Measurements from ENCODE around the gene KXD1. TPM values are rescaled to one million over a fixed set of nuclear protein-coding genes. Genes with fewer than 3 reads are reported as not detected.

KXD1 gene
- total RNA-seq, 2 experiments from 2014 or later, result 101 to 108 TPM

DNA sequence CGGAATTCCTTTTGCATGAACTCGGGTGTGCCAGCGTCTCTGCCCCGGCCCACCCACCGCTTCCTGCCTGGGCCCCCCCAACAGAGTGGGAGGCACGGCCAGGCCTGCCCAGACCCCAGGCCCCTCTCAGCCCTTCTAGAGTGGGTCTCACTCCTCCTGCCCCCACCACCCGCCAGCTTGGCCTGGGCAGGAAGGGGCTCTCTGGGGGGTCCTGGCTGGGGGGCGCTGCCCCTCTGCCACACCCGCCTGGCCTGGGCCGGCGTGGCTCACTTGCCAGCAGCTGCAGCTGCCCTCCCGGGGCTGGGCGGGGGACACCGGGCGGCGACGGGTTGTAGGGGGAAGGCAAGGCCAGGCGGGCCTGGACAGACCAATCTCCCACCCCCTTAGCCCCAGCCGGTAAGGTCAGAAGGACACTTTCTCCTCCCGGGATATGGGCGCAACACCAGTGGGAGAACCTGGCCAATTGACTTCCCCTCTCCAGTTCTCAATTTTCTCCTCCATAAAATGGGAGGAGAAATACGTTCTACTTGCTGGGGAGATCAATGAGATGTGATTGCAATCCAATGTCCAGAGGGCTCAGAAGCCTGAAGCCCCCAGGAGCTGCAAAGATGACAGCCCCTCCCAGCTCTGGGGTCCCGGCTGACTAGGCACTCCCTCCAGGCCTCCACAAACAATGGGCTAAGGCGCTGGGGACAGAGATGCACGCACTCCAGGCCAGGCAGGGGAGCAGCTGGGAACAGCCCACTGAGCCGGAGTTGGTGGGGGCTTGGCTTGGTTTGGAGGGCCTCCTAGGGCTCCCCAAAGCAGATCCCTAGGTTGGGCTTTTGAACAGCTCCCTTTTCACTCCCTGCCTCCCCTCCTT lies 46.5 kb downstream of the KXD1 start:
- no peak for ATAC-seq
- CTCF ChIA-PET, result no interaction called here
- peaks cover 7% of the 10 kb centered on the region for H3K4me1 Mint-ChIP-seq (ENCODE audit: low read depth)
- no peak overlapping the region for H3K27ac Mint-ChIP-seq
- H3K4me3 Mint-ChIP-seq, result no peak overlapping the region
- H3K27me3 Mint-ChIP-seq (ENCODE audit: low read depth), result peaks cover 55% of the 10 kb centered on the region
- H3K9me3 Mint-ChIP-seq (ENCODE audit: insufficient read depth), result no peaks in the 10 kb centered on the region
- no peaks in the 10 kb centered on the region for H3K36me3 Mint-ChIP-seq (ENCODE audit: low read depth)
- POLR2A ChIA-PET, result interaction anchor here (0.5 to 0.6 kb wide), 2 partner anchors 381 to 463 kb away, joined by 3 read pairs; no protein-coding TSS in a partner anchor
- DNase-seq, result no peak

DNA sequence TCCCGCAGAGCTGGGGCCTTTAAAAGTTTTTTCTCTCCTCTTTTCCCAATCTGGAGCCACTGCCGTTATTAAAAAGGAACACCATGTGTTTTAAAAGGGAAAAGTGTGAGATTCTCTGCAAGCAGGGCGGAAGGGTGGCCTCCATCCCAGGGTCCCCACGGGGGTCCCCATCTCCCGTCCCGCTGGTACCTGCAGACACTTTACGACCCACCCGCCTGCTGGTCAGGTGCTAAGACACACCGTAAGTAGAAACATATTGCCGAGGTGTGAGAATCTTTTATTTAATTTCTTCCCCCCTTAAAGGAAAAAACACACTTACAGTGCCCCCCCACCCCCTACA lies 47.1 kb downstream of the KXD1 start:
- Mint-ChIP-seq H3K27ac (no peak overlapping the region), H3K4me3 (no peak overlapping the region), H3K4me1 (ENCODE audit: low read depth) (peaks cover 7% of the 10 kb centered on the region), H3K36me3 (ENCODE audit: low read depth) (no peaks in the 10 kb centered on the region), H3K27me3 (ENCODE audit: low read depth) (peaks cover 61% of the 10 kb centered on the region), H3K9me3 (ENCODE audit: insufficient read depth) (no peaks in the 10 kb centered on the region)
- CTCF ChIA-PET, result no interaction called here
- DNase-seq (no peak), ATAC-seq (no peak)
- POLR2A ChIA-PET, result interaction anchor here (0.5 to 0.6 kb wide), 2 partner anchors 382 to 463 kb away, joined by 3 read pairs; no protein-coding TSS in a partner anchor

DNA sequence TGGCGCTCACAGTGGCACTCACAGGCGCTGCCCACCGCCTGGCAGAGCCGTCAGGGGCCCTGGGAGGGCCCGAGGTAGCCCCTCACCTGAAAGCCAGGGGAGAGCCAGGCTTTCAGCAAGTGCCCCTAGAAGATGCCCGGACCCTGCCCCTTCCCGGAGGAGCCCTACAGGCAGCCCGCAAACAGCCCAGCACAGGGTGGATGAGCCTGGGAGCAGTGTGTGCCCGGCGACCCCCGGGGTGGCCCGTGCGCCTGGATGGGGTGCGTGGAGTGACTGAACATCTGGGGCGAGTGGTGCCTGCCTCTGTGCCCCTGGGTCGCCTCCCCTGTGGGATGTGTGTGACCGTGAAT lies 47.5 kb downstream of the KXD1 start:
- ChIA-PET POLR2A (no interaction called here), CTCF (no interaction called here)
- Mint-ChIP-seq H3K9me3 (ENCODE audit: insufficient read depth) (no peaks in the 10 kb centered on the region), H3K36me3 (ENCODE audit: low read depth) (no peaks in the 10 kb centered on the region), H3K4me1 (ENCODE audit: low read depth) (peaks cover 7% of the 10 kb centered on the region), H3K4me3 (no peak overlapping the region), H3K27me3 (ENCODE audit: low read depth) (peaks cover 65% of the 10 kb centered on the region), H3K27ac (no peak overlapping the region)
- DNase-seq (no peak), ATAC-seq (no peak)

DNA sequence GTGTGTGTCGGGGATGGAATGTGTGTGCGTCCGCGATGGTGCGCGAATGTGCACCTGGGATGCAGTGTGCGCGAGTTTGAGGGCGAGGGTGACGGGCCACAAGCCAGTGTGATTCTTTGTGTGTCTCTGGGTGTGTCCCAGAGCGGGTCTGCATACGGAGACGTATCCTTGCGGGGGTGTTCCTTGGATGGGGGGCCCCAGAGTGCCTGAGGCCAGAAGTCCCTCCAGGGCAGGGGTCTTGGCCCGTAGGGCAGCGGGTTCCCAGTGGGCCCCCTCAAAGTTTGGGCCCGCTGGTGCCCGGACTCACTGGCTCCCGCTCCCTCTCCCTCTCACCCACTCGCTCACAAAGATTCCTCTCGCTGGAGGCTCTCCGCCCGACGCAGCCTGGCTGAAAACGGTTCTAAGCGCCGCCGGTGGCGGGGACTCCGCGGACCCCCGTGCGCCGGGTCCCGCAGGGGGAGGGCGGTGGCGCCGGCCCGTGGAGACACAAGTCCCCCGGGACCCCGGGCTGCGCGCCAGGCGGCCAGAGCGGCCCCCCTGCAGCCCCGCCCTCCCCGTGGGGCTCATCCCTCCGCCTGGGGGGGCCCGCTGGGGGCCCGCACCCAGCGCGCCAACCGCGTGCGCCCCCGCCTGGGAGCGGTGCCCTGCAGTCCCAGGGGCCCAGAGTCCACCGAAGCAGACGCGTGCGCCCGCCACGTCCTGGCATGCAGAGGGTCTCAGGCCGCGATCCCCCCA lies 48.0 kb downstream of the KXD1 start:
- Mint-ChIP-seq H3K27me3 (ENCODE audit: low read depth) (peaks cover 69% of the 10 kb centered on the region), H3K4me3 (no peak overlapping the region), H3K27ac (no peak overlapping the region), H3K9me3 (ENCODE audit: insufficient read depth) (no peaks in the 10 kb centered on the region), H3K4me1 (ENCODE audit: low read depth) (peaks cover 7% of the 10 kb centered on the region), H3K36me3 (ENCODE audit: low read depth) (no peaks in the 10 kb centered on the region)
- DNase-seq, result no peak
- POLR2A ChIA-PET, result no interaction called here
- CTCF ChIA-PET, result no interaction called here
- ATAC-seq, result no peak

DNA sequence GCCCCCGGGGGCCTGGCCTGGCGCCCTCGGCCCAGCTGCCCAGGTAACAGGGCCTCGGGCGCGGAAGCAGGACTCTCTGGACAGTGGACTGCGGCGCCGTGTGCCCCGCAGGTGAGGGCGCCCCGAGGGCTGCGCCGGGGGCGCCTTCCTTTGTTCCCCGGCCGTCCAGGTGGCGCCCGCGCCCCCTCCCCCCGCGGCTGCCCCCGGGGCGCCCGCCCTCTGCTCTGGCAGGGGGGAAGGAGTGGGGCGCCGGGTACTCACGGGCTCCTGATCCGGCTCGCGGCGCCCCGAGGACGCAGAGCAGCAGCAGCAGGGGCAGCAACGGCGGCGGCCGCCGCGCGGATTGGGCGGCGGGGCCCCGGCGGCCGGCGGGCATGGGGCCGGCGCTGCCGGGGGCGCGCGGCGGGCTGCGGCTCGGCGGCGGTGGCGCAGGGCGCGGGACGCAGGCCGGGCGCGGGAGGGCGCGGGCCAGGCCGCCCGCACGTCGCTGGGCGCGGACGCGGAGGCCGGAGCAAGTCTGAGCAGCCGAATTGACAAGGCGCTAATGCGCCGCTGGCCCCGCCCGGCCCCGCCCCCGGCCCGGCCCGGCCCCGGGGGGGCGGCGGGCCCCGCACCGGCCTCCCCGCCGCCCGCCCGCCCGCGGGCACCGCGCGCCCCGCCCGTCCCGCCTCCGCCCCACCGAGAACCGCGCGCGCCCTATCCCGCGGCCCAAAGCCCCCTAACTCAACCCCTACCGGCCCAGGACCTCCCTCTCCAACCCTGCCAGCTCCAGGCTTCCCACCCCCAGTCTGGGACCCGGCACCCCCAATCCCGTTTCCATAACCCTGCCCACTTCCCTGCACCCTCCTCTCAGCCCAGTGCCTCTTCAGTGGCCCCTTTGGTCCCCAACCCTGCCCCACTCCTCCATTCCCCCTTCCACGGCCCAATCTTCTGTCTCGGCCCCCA lies 48.9 kb downstream of the KXD1 start, which contains the start of gene CRLF1:
TSS of gene CRLF1 (minus strand) at position 519 of the 945 bp plus-strand sequence. CDS start at position 376, 143 bp downstream.
- DNase-seq, result no peak
- no peak within 1 kb of the TSS for H3K27ac Mint-ChIP-seq
- no peaks in the 10 kb centered on the region for H3K9me3 Mint-ChIP-seq (ENCODE audit: insufficient read depth)
- POLR2A ChIA-PET, result no interaction called here
- ATAC-seq, result no peak
- H3K4me1 Mint-ChIP-seq (ENCODE audit: low read depth), result peaks cover 12% of the 10 kb centered on the region
- H3K27me3 Mint-ChIP-seq (ENCODE audit: low read depth), result peaks cover 72% of the 10 kb centered on the region
- CTCF ChIA-PET, result no interaction called here
- no peaks in the 10 kb centered on the region for H3K36me3 Mint-ChIP-seq (ENCODE audit: low read depth)
- H3K4me3 Mint-ChIP-seq, result no peak within 1 kb of the TSS

DNA sequence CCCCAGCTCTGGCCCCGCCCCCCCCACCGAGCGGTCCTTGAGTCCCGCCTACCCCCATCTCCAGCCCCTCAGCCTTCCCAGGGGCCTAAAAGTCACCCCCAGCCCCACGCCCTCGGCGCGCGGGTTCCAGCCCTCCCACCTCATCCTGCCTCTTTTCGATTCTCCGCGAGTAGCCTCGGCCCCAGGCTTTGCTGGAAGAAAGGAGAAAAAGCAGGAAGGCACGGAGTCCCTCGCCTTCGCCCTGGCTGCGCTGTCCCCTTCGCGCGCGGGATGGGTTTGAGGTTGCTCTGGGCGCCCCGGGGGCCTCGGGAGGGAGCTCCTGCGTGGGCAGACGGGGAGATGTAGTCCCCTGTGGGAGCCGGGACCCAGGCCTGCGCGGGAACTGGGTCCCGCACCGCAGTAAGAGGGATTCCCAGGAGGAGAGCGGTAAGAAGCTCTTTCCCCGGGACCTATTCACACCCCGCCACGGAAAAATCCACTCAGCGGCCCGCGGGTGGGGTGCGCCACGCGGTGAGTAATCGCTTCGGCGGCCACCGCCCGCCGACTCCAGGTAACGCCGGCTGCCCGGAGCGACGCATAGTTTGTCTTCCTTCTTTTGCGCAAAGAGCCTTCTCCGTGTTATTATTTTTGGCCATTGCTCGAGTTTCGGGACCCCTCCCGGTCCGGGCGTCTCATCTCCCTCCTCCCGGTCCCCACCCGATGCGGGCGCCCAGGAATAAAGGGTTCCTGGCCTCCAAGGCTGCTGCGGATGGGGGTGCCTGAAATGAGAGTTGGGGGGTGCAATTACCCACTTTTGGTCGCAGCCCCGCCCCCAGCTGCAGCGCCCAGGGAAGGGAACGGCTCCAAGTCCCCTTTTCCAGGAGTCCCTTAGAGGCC lies 49.8 kb downstream of the KXD1 start:
- ATAC-seq, result no peak
- no peak overlapping the region for H3K27ac Mint-ChIP-seq
- H3K9me3 Mint-ChIP-seq (ENCODE audit: insufficient read depth), result no peaks in the 10 kb centered on the region
- H3K36me3 Mint-ChIP-seq (ENCODE audit: low read depth), result no peaks in the 10 kb centered on the region
- ChIA-PET POLR2A (no interaction called here), CTCF (no interaction called here)
- H3K4me3 Mint-ChIP-seq, result no peak overlapping the region
- DNase-seq, result no peak
- peaks cover 73% of the 10 kb centered on the region for H3K27me3 Mint-ChIP-seq (ENCODE audit: low read depth)
- peaks cover 17% of the 10 kb centered on the region for H3K4me1 Mint-ChIP-seq (ENCODE audit: low read depth)

DNA sequence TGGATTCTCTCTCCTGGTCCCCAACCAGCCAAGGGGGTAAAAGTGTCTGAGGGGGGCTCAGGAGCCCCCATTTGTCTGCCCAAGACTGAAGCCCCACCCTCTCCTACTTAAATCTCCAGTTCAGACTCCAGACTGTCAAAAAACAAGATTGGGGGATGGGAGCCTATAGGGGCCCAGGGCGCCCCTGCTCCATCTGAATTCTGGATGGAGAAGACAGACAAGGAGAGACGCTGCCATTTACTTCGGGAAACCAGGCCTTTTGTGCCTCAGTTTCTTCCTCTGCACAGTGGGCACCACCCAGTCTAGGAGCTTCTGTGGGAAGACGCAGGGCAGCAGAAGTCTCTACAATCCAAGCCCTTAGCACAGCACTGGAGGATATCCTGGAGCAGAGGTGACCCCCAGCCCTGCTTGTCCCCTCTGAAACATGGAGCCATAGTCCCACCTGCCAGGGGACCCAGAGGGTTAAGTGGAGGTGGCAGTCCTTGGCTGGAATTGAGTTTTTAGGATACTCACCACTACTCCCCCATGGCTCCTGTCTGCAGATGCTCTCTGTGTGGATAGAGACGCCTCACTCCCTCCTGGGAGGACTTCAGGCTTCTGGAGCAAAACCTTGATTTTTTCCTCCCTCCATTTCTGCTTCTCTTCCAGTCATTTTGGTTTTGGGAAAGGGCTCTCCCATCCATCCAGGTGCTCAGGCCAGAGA lies 50.6 kb downstream of the KXD1 start:
- no peaks in the 10 kb centered on the region for H3K36me3 Mint-ChIP-seq (ENCODE audit: low read depth)
- no peaks in the 10 kb centered on the region for H3K9me3 Mint-ChIP-seq (ENCODE audit: insufficient read depth)
- DNase-seq (no peak), ATAC-seq (no peak)
- no peak overlapping the region for H3K27ac Mint-ChIP-seq
- H3K27me3 Mint-ChIP-seq (ENCODE audit: low read depth), result peaks cover 69% of the 10 kb centered on the region
- no peak overlapping the region for H3K4me3 Mint-ChIP-seq
- peaks cover 17% of the 10 kb centered on the region for H3K4me1 Mint-ChIP-seq (ENCODE audit: low read depth)
- ChIA-PET CTCF (no interaction called here), POLR2A (no interaction called here)

DNA sequence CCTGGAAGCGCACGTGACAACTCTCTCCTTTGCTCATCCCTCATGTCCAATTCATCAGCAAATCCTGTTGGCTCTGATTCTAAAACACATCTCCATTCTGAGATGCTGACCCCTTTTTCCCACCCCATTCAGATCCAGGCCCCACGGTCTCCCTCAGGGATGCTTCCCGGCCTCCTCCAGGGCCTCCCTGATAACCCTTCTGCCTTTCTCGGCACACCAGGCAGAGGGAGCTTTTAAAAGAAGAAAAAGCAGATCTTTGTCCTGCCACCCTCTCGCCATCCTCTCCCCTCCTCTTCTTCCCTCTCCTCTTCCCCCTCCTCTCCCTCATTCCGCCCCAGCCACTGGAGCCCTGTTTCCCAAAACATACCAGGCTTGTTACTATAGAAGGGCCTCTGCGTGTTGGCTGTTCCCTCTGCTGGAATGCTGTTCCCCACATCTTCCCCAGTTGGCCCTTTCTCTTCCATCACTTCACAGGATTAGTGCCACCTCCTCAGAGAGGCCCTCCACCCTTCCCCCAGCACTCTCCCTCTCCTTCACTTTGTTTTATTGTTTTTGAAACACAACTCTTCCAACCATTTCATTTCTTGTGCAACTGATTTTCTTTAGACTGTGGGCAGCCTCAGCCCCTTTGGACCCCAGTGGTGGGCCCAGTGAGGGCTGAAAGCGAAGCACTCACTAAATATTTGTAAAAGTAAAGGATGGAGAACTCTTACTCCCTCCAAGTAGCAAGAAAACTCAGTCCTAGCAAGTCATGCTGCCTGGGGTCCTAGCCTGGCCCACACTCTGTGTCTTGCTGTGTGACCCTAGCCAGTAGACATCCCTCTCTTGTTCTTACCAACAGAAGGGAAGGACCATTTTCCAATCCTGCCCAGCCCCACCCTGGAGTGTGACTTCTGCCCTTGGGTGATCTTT lies 51.4 kb downstream of the KXD1 start:
- ATAC-seq (no peak), DNase-seq (no peak)
- H3K4me3 Mint-ChIP-seq, result no peak overlapping the region
- H3K27ac Mint-ChIP-seq, result no peak overlapping the region
- CTCF ChIA-PET, result interaction anchor here (0.7 kb wide), 1 partner anchor 238 kb away, joined by 3 read pairs; no protein-coding TSS in a partner anchor
- no peaks in the 10 kb centered on the region for H3K36me3 Mint-ChIP-seq (ENCODE audit: low read depth)
- POLR2A ChIA-PET, result no interaction called here
- H3K4me1 Mint-ChIP-seq (ENCODE audit: low read depth), result peaks cover 18% of the 10 kb centered on the region
- H3K9me3 Mint-ChIP-seq (ENCODE audit: insufficient read depth), result no peaks in the 10 kb centered on the region
- H3K27me3 Mint-ChIP-seq (ENCODE audit: low read depth), result peaks cover 75% of the 10 kb centered on the region

DNA sequence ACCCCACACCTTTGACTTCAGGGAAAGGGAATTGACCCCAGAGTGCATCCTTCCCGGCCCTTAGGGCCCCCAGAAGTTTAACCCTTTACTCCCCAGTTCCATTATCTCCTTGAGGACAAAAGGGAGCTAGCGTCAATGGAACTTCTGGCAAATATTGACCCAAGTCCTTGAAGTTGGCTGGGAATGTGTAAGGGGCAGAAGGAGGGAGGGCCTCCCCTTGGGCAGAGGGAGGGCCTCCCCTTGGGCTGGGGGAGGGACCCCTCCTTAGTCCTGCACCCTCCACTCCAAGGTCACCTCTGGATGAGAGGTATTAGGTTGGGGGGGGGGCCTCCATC lies 52.0 kb downstream of the KXD1 start:
- CTCF ChIA-PET, result interaction anchor here (0.7 kb wide), 1 partner anchor 238 kb away, joined by 3 read pairs; no protein-coding TSS in a partner anchor
- Mint-ChIP-seq H3K4me1 (ENCODE audit: low read depth) (peaks cover 18% of the 10 kb centered on the region), H3K36me3 (ENCODE audit: low read depth) (no peaks in the 10 kb centered on the region), H3K4me3 (no peak overlapping the region), H3K9me3 (ENCODE audit: insufficient read depth) (no peaks in the 10 kb centered on the region), H3K27me3 (ENCODE audit: low read depth) (peaks cover 76% of the 10 kb centered on the region), H3K27ac (no peak overlapping the region)
- ATAC-seq (no peak), DNase-seq (no peak)
- POLR2A ChIA-PET, result no interaction called here

DNA sequence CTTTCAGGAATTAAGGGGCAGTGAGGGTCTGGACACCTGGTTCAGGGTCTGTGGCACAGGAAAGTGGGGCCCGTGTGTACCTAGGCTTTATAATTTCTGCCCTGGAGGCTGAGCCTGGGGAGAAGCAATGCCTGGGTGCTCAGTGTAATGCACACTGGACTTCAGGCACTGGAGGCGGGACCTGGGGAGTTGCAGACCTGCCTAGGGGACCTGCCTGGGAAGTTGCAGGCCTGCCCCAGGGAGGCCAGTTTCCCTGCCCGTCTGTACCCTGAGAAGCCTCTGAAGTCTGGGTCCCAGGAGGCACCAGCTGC lies 52.5 kb downstream of the KXD1 start:
- Mint-ChIP-seq H3K27ac (no peak overlapping the region), H3K27me3 (ENCODE audit: low read depth) (peaks cover 76% of the 10 kb centered on the region), H3K4me3 (no peak overlapping the region), H3K9me3 (ENCODE audit: insufficient read depth) (no peaks in the 10 kb centered on the region), H3K36me3 (ENCODE audit: low read depth) (no peaks in the 10 kb centered on the region), H3K4me1 (ENCODE audit: low read depth) (peaks cover 18% of the 10 kb centered on the region)
- ChIA-PET POLR2A (no interaction called here), CTCF (interaction anchor here (0.7 kb wide), 1 partner anchor 237 kb away, joined by 3 read pairs; no protein-coding TSS in a partner anchor)
- DNase-seq, result no peak
- no peak for ATAC-seq
